Heart left ventricle (tissue), 13 donors: ENCODE data around the gene C2CD2.
"Not testable (repeated sequence)": the region's sequence is repeated elsewhere in the genome, so short reads cannot be mapped to it uniquely, and the experiment has no call there.

Experiments
- CTCF ChIP-seq, 12 donors: fragments of 200-600 bp; sonication (generic) in 4 of 12; IDR thresholded peaks; one replicate each; pipeline versions ENCODE4 v1.5.0 to v1.8.0; 2018 to 2022; ENCODE audit warnings: antibody characterized with exemption in 12 of 12, mild to moderate bottlenecking in 5 of 12
- POLR2A ChIP-seq, 2 donors: fragments of 450-650 bp; IDR thresholded peaks; one replicate each; pipeline ENCODE4 v1.6.1; 2017; ENCODE audit warnings: antibody characterized with exemption in 2 of 2, mild to moderate bottlenecking in 2 of 2, moderate library complexity in 2 of 2
- donor health status: ischemic (EF 13 %, LVEDD 7.1; RV severe dilation, severe dysfunction).
- donor health status: DM: no; HTN: yes; CAD: no.
- donor health status: DM: no; HTN: no; CAD: no.
- donor health status: ischemic (EF 25% LVEDD 6.9; RV normal size, moderate dysfunction).
- donor health status: ischemic (EF 25% LVEDD 5.7; RV mildly dilated, moderate dysfunction).
- donor health status: ischemic (EF 35%, LVEDD 5.7; RV mildly dilated, moderate dysfunction).
- donor health status: nonischemic (EF 11% LVEDD 7.7; RV severe dilation, severe dysfunction).
- donor health status: DM: yes; HTN: yes; CAD: no.
- donor health status: PGD.
- donor health status: ischemic (EF 29% LVEDD 5.4; RV normal size, mild dysfunction).
- donor health status: nonischemic (EF 23%, LVEDD 6.1; RV moderate dilation, normal function).

- TF ChIP-seq CTCF, POLR2A (IDR thresholded peaks at IDR 0.05): not testable (repeated sequence)
These were observed 40.8 kb upstream of the C2CD2 start for GRCh38 chr21:41994613-41995012.
